Activated CD4-positive, alpha-beta T cell treated with anti-CD3 and anti-CD28 coated beads for 36 hours (primary cell): ENCODE measurements around the gene NBEAL2. TPM values are rescaled to one million over a fixed set of nuclear protein-coding genes. Genes with fewer than 3 reads are reported as not detected.
A peak's percentile ranks its signal among the peaks of the same experiment; 100 is the strongest.

Experiments
- ATAC-seq: fragments of 200-7000 bp; cut with Tn5 transposase; one replicate; pipeline ENCODE4 v1.10.0; 2021; ENCODE audit warnings: mild to moderate bottlenecking, moderate library complexity
- CTCF ChIA-PET: fragments of 350-600 bp; sonication (Branson Sonifier 250); formaldehyde crosslinking; loops from one replicate; lab custom pipeline; 2021; ENCODE audit warnings: antibody characterized with exemption; lab: Charles Lee
- POLR2A ChIA-PET: fragments of 350-600 bp; sonication (Branson Sonifier 250); formaldehyde crosslinking; loops from one replicate; lab custom pipeline; 2021; ENCODE audit warnings: antibody characterized with exemption, inconsistent platforms; lab: Charles Lee
- DNase-seq: peaks from one replicate; pipeline ENCODE4 v3.0.0-alpha.2; 2020
- H3K27ac Mint-ChIP-seq: one replicate; pipeline ENCODE4 v1.8.0; 2021; ENCODE audit warnings: mixed read lengths
- H3K27me3 Mint-ChIP-seq: one replicate; pipeline ENCODE4 v1.8.0; 2021; ENCODE audit warnings: mixed read lengths
- H3K36me3 Mint-ChIP-seq: one replicate; pipeline ENCODE4 v1.8.0; 2021; ENCODE audit warnings: low read depth, mixed read lengths
- H3K4me1 Mint-ChIP-seq: one replicate; pipeline ENCODE4 v1.8.0; 2021; ENCODE audit warnings: mixed read lengths
- H3K4me3 Mint-ChIP-seq: one replicate; pipeline ENCODE4 v1.8.0; 2021; ENCODE audit warnings: mild to moderate bottlenecking, moderate library complexity, mixed read lengths
- H3K9me3 Mint-ChIP-seq: one replicate; pipeline ENCODE4 v1.8.0; 2021; ENCODE audit warnings: low read depth, mixed read lengths
- intact Hi-C, 2 experiments: fragments of 100-400 bp; cut with DNase I in 1 of 2; cut with micrococcal nuclease in 1 of 2; formaldehyde crosslinking; loops; one replicate each; pipeline versions ENCODE4 v1.14.2 to v1.15.1; 2022 to 2024; cut with DNase I, micrococcal nuclease
- total RNA-seq, 2 experiments: library from RNA; stranded (reverse); gene quantifications; one replicate each; pipeline ENCODE4 v1.2.3, GENCODE V29; 2021

NBEAL2 gene
- total RNA-seq, 2 experiments from 2014 or later = 83.4 to 84.9 TPM

- ATAC-seq = no peak
- DNase-seq = peak; percentile 7
- Mint-ChIP-seq H3K27ac (peak overlapping the region; percentile 87), H3K9me3 (no peaks in the 10 kb centered on the region), H3K4me1 (peaks cover 62% of the 10 kb centered on the region), H3K4me3 (peak overlapping the region; percentile 92), H3K27me3 (no peaks in the 10 kb centered on the region), H3K36me3 (peaks cover 21% of the 10 kb centered on the region)
- intact Hi-C loops = loop anchor here (2.0 to 5.0 kb wide), 5 partner anchors 404 to 1291 kb away; partner anchors contain the start of genes DHX30 (in 1 of the 2), PTPN23 (in 1 of the 2), SACM1L (in 1 of the 2) and SCAP (in 1 of the 2)
- POLR2A ChIA-PET = no interaction called here
- CTCF ChIA-PET = no interaction called here
These were observed 1.7 kb upstream of the NBEAL2 start for GRCh38 chr3:46977811-46978195.

- POLR2A ChIA-PET = no interaction called here
- peak overlapping the region; percentile 94 for H3K27ac Mint-ChIP-seq
- H3K4me1 Mint-ChIP-seq = peaks cover 58% of the 10 kb centered on the region
- peak overlapping the region; percentile 92 for H3K4me3 Mint-ChIP-seq
- no peaks in the 10 kb centered on the region for H3K27me3 Mint-ChIP-seq
- H3K9me3 Mint-ChIP-seq = no peaks in the 10 kb centered on the region
- intact Hi-C loops = loop anchor here (5.0 kb wide), 4 partner anchors 404 to 1291 kb away; partner anchors contain the start of genes PTPN23 (in 1 of the 2), SACM1L (in 1 of the 2), SCAP (in 1 of the 2) and SMARCC1 (in 1 of the 2)
- CTCF ChIA-PET = no interaction called here
- H3K36me3 Mint-ChIP-seq = peaks cover 20% of the 10 kb centered on the region
- ATAC-seq (no peak), DNase-seq (no peak)
These were observed 1.1 kb upstream of the NBEAL2 start for GRCh38 chr3:46978381-46978780.

DNA sequence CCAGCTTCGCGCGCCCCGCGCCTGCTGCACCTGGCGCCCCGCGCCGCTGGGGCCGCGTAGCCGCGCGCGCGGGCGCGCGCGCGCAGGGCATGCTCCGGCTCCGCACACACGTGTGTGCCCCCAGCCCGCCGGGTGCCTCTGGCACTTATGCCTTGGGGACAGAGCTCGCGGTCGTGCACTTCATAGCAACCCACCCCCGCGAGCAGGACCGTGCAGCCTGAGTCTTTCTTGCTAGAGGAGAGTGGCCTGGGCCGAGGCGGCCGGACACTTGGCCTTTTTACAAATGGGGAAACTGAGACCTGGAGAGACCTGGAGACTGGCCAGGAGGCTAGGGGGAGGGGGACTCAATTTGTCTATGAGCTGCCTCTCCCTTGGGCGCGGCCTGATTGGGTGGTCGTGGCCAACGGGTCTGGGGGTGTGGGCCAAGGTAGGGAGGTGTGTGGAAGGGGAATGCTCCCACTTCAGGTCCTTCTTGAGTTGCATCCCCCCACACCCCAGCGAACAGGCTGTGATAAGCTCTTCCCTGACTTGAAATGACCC lies 562 bp downstream of the NBEAL2 start:
- H3K4me3 Mint-ChIP-seq = peak overlapping the region; percentile 82
- H3K27ac Mint-ChIP-seq = peak overlapping the region; percentile 63
- POLR2A ChIA-PET = interaction anchor here (0.5 to 2.7 kb wide), 9 partner anchors 14 to 401 kb away, joined by 3 to 12 read pairs (median 3); partner anchors contain the start of gene PTPN23
- CTCF ChIA-PET = no interaction called here
- peak; percentile 7 for ATAC-seq
- intact Hi-C loops = loop anchor here (1.0 to 5.0 kb wide), 7 partner anchors 7 to 1293 kb away; partner anchors contain the start of genes PTPN23 (in 1 of the 2), SACM1L (in 1 of the 2), SCAP (in 1 of the 2) and SMARCC1 (in 1 of the 2)
- DNase-seq = no peak
- no peaks in the 10 kb centered on the region for H3K27me3 Mint-ChIP-seq
- H3K36me3 Mint-ChIP-seq = peaks cover 7% of the 10 kb centered on the region
- peaks cover 53% of the 10 kb centered on the region for H3K4me1 Mint-ChIP-seq
- H3K9me3 Mint-ChIP-seq = no peaks in the 10 kb centered on the region

DNA sequence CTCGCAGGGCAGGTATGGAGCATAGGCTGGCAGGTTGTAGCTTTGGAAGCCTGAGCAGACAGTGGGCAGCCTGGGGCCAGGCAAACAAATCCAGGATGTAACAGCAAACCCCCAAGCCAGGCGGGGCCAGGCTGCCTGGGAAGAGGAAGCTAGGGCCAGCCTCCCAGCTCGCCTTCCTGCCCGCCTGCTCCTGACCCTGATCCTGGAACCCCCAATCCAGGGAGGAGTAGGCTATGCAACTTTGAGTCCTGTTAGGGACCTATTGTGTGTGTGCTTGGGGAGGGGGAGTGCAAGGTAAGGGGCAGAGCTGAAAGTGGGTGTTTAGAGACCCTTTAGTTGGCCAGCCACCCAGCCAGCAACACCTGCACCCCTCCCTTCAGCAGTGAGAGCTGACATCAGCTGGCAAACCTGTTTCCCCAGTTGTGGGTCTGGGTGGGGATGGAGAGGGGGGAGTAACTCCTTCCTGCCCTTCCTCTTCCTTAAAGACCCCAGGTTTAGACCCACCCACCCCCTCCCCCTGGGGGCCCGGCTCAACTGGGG lies 2.5 kb downstream of the NBEAL2 start:
- ATAC-seq (no peak), DNase-seq (peak; percentile 6)
- H3K9me3 Mint-ChIP-seq = no peaks in the 10 kb centered on the region
- no peaks in the 10 kb centered on the region for H3K27me3 Mint-ChIP-seq
- H3K36me3 Mint-ChIP-seq = no peaks in the 10 kb centered on the region
- peak overlapping the region; percentile 26 for H3K4me3 Mint-ChIP-seq
- ChIA-PET POLR2A (interaction anchor here (0.6 to 2.7 kb wide), 4 partner anchors 10 to 54 kb away, joined by 3 to 12 read pairs (median 4); no protein-coding TSS in a partner anchor), CTCF (interaction anchor here (1.3 kb wide), 1 partner anchor 58 kb away, joined by 4 read pairs; no protein-coding TSS in a partner anchor)
- H3K4me1 Mint-ChIP-seq = peaks cover 63% of the 10 kb centered on the region
- intact Hi-C loops = no loop called here
- no peak overlapping the region for H3K27ac Mint-ChIP-seq

DNA sequence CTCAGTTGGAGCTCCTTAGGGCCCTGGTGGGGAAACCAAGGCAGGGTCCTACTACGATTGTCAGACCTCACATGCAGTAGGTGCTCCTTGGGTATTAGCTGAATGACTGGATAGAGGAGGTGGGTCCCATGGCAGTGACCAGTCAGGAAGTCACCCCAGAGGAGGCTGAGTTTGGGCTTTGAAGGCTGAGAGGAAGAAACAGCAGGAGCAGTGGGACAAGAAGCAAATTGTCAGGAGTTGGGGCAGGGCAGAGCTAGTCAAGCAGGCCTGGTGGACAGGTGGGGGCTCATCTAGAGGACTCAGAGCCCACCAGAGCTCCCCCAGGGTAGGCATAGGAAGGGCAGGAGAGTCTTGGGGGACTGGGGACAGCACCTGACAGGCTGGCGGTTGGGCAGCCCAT lies 3.1 kb downstream of the NBEAL2 start:
- H3K4me3 Mint-ChIP-seq = no peak overlapping the region

DNA sequence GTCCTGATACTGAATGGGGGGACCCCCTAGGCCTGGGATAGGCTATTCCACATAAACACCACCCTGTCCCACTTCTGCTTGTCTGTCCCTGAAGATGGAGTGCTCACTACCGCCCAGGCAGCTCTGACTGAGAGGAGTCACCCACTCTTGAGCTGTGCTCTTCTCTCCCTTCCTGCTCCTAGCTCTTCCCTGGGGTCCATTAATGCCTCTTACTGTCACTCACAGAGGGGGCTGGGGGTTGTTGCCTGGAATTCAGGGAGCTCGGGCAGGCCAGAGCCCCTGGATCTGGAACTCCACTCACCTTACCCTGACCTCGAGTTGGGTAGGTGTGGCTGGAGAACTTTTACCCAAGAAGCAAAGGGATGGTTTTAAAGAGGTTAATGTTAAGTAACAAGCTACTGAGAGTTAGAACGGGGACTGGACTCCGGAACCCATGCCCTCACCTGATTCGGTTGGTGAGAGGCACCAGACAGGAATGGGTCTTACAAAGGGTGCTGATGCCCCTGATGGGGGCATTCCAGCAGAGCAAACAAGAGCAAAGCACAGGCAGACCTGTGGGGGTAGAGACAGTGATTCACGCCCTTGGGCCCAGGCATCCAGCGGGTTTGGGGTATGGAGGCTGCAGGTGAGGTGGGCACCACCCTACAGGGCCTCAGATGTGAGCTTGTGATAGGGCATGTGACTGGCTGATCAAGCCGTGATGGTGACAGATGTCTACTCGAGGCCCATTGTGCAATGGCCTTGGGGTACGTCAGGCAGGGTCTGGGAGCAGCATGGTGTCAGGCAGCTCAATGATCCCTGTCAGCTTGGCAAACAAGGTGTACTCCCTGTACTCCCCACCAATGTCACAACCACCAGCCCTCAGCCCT lies 5.4 kb downstream of the NBEAL2 start:
- intact Hi-C loops = loop anchor here in 1 of 2 experiments (5.0 kb wide), 1 partner anchor 33 kb away; no protein-coding TSS in a partner anchor
- POLR2A ChIA-PET = no interaction called here
- Mint-ChIP-seq H3K4me3 (no peak overlapping the region), H3K27me3 (no peaks in the 10 kb centered on the region), H3K4me1 (peaks cover 74% of the 10 kb centered on the region), H3K27ac (peak overlapping the region; percentile 31), H3K36me3 (peaks cover 8% of the 10 kb centered on the region), H3K9me3 (no peaks in the 10 kb centered on the region)
- CTCF ChIA-PET = interaction anchor here (0.7 kb wide), 1 partner anchor 14 kb away, joined by 3 read pairs; no protein-coding TSS in a partner anchor
- DNase-seq (no peak), ATAC-seq (no peak)

More for the DNA sequence above, 3.1 kb downstream of the NBEAL2 start:
- no peak for ATAC-seq
- Mint-ChIP-seq H3K36me3 (no peaks in the 10 kb centered on the region), H3K27me3 (no peaks in the 10 kb centered on the region), H3K9me3 (no peaks in the 10 kb centered on the region), H3K27ac (peak overlapping the region; percentile 41), H3K4me1 (peaks cover 64% of the 10 kb centered on the region)
- POLR2A ChIA-PET = interaction anchor here (1.4 kb wide), 1 partner anchor 10 kb away, joined by 5 read pairs; no protein-coding TSS in a partner anchor
- CTCF ChIA-PET = interaction anchor here (1.3 kb wide), 1 partner anchor 59 kb away, joined by 4 read pairs; no protein-coding TSS in a partner anchor
- intact Hi-C loops = no loop called here
- peak; percentile 5 for DNase-seq

DNA sequence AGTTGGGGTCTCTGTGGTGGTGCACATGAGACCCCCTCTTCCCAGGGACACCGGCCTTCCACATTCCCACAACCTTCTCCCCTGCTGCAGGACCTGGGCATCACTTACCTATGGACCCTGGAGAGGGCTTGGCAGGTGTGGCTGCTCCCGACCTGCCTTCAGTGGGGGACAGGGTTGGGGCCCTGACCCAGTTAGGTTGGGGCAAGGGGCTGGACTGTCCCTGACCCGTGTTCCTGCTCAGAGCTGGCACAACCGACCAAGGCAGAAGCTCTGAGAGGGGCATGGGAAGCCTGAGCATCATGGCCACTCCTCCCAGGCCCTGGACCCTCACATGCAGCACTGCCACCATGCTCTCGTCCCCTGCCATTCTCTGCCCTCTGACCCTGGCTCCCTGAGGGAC lies 6.1 kb downstream of the NBEAL2 start:
- ATAC-seq (no peak), DNase-seq (no peak)
- intact Hi-C loops = loop anchor here in 1 of 2 experiments (5.0 kb wide), 1 partner anchor 33 kb away; no protein-coding TSS in a partner anchor
- Mint-ChIP-seq H3K4me1 (peaks cover 75% of the 10 kb centered on the region), H3K27me3 (no peaks in the 10 kb centered on the region), H3K4me3 (no peak overlapping the region), H3K9me3 (no peaks in the 10 kb centered on the region), H3K36me3 (peaks cover 11% of the 10 kb centered on the region), H3K27ac (no peak overlapping the region)
- ChIA-PET CTCF (interaction anchor here (0.7 kb wide), 1 partner anchor 13 kb away, joined by 3 read pairs; no protein-coding TSS in a partner anchor), POLR2A (no interaction called here)

DNA sequence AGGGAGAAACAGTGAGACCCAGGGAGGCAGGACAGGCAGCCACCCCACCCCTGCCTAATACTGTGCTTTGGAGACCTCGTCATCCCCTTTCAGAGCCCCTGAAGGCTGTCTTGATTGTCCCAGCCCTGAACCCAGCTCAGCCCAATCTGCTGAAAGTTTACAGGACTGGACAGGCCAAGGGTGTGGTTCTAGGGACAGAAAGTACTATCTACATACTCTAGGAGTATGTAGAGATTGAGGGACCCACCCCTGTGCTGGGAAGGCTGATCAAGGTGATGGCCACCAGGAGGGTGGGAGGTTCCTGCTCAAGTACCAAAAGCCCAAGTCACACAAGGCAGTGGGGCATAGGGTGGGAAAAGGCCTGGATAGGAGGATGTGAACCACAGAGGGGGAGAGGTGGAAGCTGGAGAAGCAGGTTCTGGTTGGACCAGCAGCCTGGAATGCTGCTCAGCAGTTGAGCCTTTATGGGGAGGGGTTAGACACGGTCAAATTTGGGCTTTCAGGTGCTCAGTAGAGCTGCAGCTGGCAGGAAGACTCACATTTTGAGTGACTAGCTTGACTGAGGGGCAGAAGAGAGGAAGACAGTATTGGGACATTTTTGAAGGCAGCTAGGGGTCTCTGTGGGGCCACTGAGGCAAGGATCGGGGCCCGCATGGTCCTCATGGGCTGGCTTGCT lies 6.7 kb downstream of the NBEAL2 start:
- no peak overlapping the region for H3K4me3 Mint-ChIP-seq
- peaks cover 11% of the 10 kb centered on the region for H3K36me3 Mint-ChIP-seq
- H3K27ac Mint-ChIP-seq = peak overlapping the region; percentile 95
- DNase-seq (no peak), ATAC-seq (no peak)
- no peaks in the 10 kb centered on the region for H3K27me3 Mint-ChIP-seq
- intact Hi-C loops = loop anchor here in 1 of 2 experiments (5.0 kb wide), 1 partner anchor 34 kb away; no protein-coding TSS in a partner anchor
- ChIA-PET POLR2A (no interaction called here), CTCF (interaction anchor here (0.6 kb wide), 1 partner anchor 103 kb away, joined by 4 read pairs; no protein-coding TSS in a partner anchor)
- no peaks in the 10 kb centered on the region for H3K9me3 Mint-ChIP-seq
- H3K4me1 Mint-ChIP-seq = peaks cover 69% of the 10 kb centered on the region

DNA sequence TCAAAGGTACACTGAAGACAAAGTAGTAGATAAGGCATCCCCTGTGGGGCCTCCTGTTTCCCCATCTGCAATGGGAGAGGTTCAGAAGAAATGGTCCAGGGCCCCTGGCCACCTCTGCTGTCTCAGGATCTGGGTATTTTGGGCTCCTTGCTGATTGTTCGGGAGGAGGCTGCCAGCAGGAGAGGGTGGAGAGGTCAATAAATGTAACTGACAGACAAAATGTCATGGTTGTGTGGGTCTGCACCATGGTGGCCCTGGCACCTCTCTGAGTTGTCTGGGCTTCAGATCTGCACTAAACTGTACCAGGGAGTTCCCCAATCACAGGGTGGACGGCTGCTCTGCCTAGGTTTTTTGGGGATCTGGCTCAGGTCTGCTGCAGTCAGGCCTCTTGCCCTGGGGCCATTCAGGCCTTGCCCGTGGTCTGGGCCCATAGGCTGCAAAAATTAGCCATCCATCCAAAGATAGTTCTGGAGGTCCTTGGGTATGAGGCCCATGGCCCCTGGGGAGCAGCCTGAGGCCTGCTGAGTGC lies 7.4 kb downstream of the NBEAL2 start:
- CTCF ChIA-PET = interaction anchor here (1.2 to 1.3 kb wide), 2 partner anchors 10 to 28 kb away, joined by 3 to 5 read pairs; partner anchors contain the start of gene CCDC12
- ATAC-seq (no peak), DNase-seq (no peak)
- peak overlapping the region; percentile 77 for H3K4me3 Mint-ChIP-seq
- POLR2A ChIA-PET = no interaction called here
- peaks cover 11% of the 10 kb centered on the region for H3K36me3 Mint-ChIP-seq
- peak overlapping the region; percentile 95 for H3K27ac Mint-ChIP-seq
- H3K27me3 Mint-ChIP-seq = no peaks in the 10 kb centered on the region
- no peaks in the 10 kb centered on the region for H3K9me3 Mint-ChIP-seq
- intact Hi-C loops = loop anchor here (1.0 to 5.0 kb wide), 2 partner anchors 8 to 35 kb away; partner anchors contain the start of gene NBEAL2 (in 2 of the 2)
- H3K4me1 Mint-ChIP-seq = peaks cover 64% of the 10 kb centered on the region

DNA sequence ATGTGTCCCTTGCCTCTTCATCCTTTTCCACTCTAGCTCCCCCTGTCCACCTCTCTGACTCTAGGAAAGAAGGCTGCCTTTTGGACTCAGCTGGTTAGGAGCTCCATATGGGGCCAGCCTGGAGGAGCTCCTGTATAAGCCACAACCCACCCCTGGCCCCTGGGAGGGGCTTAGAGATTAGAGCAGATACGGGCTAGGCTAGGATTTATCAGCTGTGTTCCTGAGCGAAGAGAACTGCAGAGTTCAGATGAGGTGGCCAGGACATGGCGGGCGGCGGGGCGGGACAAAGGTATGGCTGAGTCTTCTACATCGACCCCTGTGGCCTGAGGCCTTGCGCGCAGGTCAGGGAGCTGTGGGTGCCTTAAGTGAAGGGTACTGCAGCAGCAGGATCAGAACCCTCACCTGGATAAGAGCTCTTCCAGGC lies 7.9 kb downstream of the NBEAL2 start:
- intact Hi-C loops = loop anchor here (1.0 to 5.0 kb wide), 2 partner anchors 8 to 35 kb away; partner anchors contain the start of gene NBEAL2 (in 2 of the 2)
- ATAC-seq (peak; percentile 39), DNase-seq (no peak)
- POLR2A ChIA-PET = no interaction called here
- Mint-ChIP-seq H3K27ac (peak overlapping the region; percentile 95), H3K27me3 (no peaks in the 10 kb centered on the region), H3K9me3 (no peaks in the 10 kb centered on the region), H3K4me1 (peaks cover 62% of the 10 kb centered on the region), H3K36me3 (peaks cover 11% of the 10 kb centered on the region), H3K4me3 (peak overlapping the region; percentile 77)
- CTCF ChIA-PET = interaction anchor here (1.2 to 1.4 kb wide), 3 partner anchors 11 to 63 kb away, joined by 3 to 5 read pairs (median 4); partner anchors contain the start of gene CCDC12
